Measurements from ENCODE around the gene A3GALT2. TPM values are rescaled to one million over a fixed set of nuclear protein-coding genes. Genes with fewer than 3 reads are reported as not detected.

Gene A3GALT2
- total RNA-seq, 4 donors from 2014 or later, result not detected

GRCh38 chr1:33275706-33276572, 45.0 kb downstream of the A3GALT2 start:
- TF ChIP-seq, protein P1, sequence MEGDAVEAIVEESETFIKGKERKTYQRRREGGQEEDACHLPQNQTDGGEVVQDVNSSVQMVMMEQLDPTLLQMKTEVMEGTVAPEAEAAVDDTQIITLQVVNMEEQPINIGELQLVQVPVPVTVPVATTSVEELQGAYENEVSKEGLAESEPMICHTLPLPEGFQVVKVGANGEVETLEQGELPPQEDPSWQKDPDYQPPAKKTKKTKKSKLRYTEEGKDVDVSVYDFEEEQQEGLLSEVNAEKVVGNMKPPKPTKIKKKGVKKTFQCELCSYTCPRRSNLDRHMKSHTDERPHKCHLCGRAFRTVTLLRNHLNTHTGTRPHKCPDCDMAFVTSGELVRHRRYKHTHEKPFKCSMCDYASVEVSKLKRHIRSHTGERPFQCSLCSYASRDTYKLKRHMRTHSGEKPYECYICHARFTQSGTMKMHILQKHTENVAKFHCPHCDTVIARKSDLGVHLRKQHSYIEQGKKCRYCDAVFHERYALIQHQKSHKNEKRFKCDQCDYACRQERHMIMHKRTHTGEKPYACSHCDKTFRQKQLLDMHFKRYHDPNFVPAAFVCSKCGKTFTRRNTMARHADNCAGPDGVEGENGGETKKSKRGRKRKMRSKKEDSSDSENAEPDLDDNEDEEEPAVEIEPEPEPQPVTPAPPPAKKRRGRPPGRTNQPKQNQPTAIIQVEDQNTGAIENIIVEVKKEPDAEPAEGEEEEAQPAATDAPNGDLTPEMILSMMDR (IDR thresholded peaks at IDR 0.05), result no peak
- TF ChIP-seq POLR2A (IDR thresholded peaks at IDR 0.05) (no peak), EP300 (IDR thresholded peaks at IDR 0.05; ENCODE audit: low read depth) (no peak), POLR2AphosphoS5 (IDR thresholded peaks at IDR 0.05) (no peak)
- Histone ChIP-seq H3K9me3 (no peaks in the 10 kb centered on the region), H3K4me3 (no peak overlapping the region), H3K27me3 (no peaks in the 10 kb centered on the region), H3K27ac (no peak overlapping the region), H3K4me1 (no peaks in the 10 kb centered on the region), H3K36me3 (peaks cover 0 to 7% (median 0%) of the 10 kb centered on the region in 4 donors)
- intact Hi-C loops (cut with DNase I; ENCODE audit: low total_unique reads) (no loop called here), in situ Hi-C loops (cut with MboI; ENCODE audit: low pct_ligation_motif_present in 1 of 4, low pct_unique_long_range_greater_than_20kb in 1 of 4, low sequenced_read_pairs in 3 of 4) (loop anchor here in 1 of 4 donors (25.0 kb wide), 1 partner anchor 186 kb away; the partner anchor contains the start of gene ZSCAN20)
- WGBS, 2 donors (ENCODE audit: low coverage in 1 of 2), result 95% methylated on average over 45 of the region's 45 CpGs; no CpG with 5 or more reads in 1 of the 2 donors
- no peak for DNase-seq

DNA sequence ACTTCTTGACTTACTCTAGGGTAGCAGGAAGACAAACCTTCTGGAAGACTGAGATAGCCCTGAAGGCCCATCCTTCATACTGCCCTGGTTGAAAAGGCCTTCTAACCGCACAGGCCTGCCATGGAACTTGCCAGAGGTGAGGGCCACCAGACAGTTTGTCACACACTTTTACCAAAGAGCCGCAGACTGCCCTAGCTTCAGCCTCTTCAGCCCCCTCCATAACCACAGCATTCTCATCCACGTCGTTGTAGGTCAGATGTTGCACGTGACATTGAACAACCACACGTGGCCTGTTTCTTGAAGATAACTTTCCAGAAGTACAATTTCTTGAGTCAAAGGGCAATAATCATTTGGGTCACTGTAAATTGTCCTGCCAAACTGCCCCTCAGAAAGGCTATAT, 45.7 kb downstream of the A3GALT2 start:
- in situ Hi-C loops (cut with MboI; ENCODE audit: low pct_ligation_motif_present in 1 of 4, low pct_unique_long_range_greater_than_20kb in 1 of 4, low sequenced_read_pairs in 3 of 4), result loop anchor here in 1 of 4 donors (25.0 kb wide), 1 partner anchor 187 kb away; the partner anchor contains the start of gene ZSCAN20
- WGBS, 2 donors (ENCODE audit: low coverage in 1 of 2), result 89 to 100% methylated on average over 2 to 6 of the region's 6 CpGs
- Histone ChIP-seq H3K36me3 (peaks cover 0 to 7% (median 0%) of the 10 kb centered on the region in 4 donors), H3K4me3 (no peak overlapping the region), H3K4me1 (no peaks in the 10 kb centered on the region), H3K27ac (no peak overlapping the region), H3K27me3 (no peaks in the 10 kb centered on the region), H3K9me3 (no peaks in the 10 kb centered on the region)
- no peak for DNase-seq
- TF ChIP-seq POLR2A (IDR thresholded peaks at IDR 0.05) (no peak), EP300 (IDR thresholded peaks at IDR 0.05; ENCODE audit: low read depth) (no peak), POLR2AphosphoS5 (IDR thresholded peaks at IDR 0.05) (no peak)
- intact Hi-C loops (cut with DNase I; ENCODE audit: low total_unique reads), result no loop called here

- in situ Hi-C loops (cut with MboI; ENCODE audit: low pct_ligation_motif_present in 1 of 4, low pct_unique_long_range_greater_than_20kb in 1 of 4, low sequenced_read_pairs in 3 of 4) (no loop called here), intact Hi-C loops (cut with DNase I; ENCODE audit: low total_unique reads) (no loop called here)
- Histone ChIP-seq H3K36me3 (peaks cover 0 to 7% (median 0%) of the 10 kb centered on the region in 4 donors), H3K4me3 (no peak overlapping the region), H3K27me3 (no peaks in the 10 kb centered on the region), H3K4me1 (peaks cover 0 to under 1% (median 0%) of the 10 kb centered on the region in 4 donors), H3K9me3 (no peaks in the 10 kb centered on the region), H3K27ac (no peak overlapping the region)
- 73 to 83% methylated on average over 1 of the region's 1 CpG for WGBS, 2 donors (ENCODE audit: low coverage in 1 of 2)
- DNase-seq, result no peak
- TF ChIP-seq EP300 (IDR thresholded peaks at IDR 0.05; ENCODE audit: low read depth) (no peak), POLR2AphosphoS5 (IDR thresholded peaks at IDR 0.05) (no peak), POLR2A (IDR thresholded peaks at IDR 0.05) (no peak)
- TF ChIP-seq, protein P1 (IDR thresholded peaks at IDR 0.05), result no peak
These were observed 46.5 kb downstream of the A3GALT2 start for GRCh38 chr1:33274446-33274845.

GRCh38 chr1:33273961-33274371, 46.9 kb downstream of the A3GALT2 start:
- Histone ChIP-seq H3K9me3 (no peaks in the 10 kb centered on the region), H3K27me3 (no peaks in the 10 kb centered on the region), H3K27ac (no peak overlapping the region), H3K4me1 (peaks cover 0 to 5% (median 0%) of the 10 kb centered on the region in 4 donors), H3K36me3 (peaks cover 0 to 7% (median 0%) of the 10 kb centered on the region in 4 donors), H3K4me3 (no peak overlapping the region)
- in situ Hi-C loops (cut with MboI; ENCODE audit: low pct_ligation_motif_present in 1 of 4, low pct_unique_long_range_greater_than_20kb in 1 of 4, low sequenced_read_pairs in 3 of 4), result no loop called here
- TF ChIP-seq POLR2AphosphoS5 (IDR thresholded peaks at IDR 0.05) (no peak), EP300 (IDR thresholded peaks at IDR 0.05; ENCODE audit: low read depth) (no peak), POLR2A (IDR thresholded peaks at IDR 0.05) (no peak)
- TF ChIP-seq, protein P1 (IDR thresholded peaks at IDR 0.05), result no peak
- 79 to 100% methylated on average over 2 to 7 of the region's 7 CpGs for WGBS, 2 donors (ENCODE audit: low coverage in 1 of 2)
- DNase-seq, result no peak
- intact Hi-C loops (cut with DNase I; ENCODE audit: low total_unique reads), result no loop called here

Measured in transverse colon (tissue), 4 donors.